ENCODE data around the gene CCDC88C. TPM values are rescaled to one million over a fixed set of nuclear protein-coding genes. Genes with fewer than 3 reads are reported as not detected.

The CCDC88C gene
- total RNA-seq, 2 experiments from 2014 or later = 137 to 253 TPM

DNA sequence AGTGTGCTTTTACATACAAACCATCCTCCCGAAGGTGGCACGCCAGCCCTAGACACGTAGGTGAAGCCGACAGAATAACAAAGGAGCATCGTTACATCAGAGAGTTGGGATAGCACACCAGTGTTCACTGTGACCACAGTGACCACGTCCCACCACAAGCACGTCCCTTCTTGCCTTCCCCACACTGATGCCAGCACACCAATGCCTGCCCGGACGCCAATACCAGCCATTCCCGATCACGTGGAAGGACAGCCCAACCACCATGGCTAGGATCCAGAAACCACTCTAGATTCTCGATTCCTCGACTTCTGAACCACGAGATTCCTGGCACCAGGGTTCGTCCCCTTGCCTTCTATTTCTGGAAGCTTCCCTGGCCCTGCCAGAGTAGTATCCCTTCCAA, 125.1 kb downstream of the CCDC88C start:
- Histone ChIP-seq H3K4me2 (ENCODE audit: low read length) (no peak overlapping the region), H3K4me3 (ENCODE audit: low read depth, low read length, poor library complexity, severe bottlenecking) (no peak overlapping the region), H3K9me2 (ENCODE audit: insufficient read depth, low read length) (no peaks in the 10 kb centered on the region), H3K36me3 (ENCODE audit: insufficient read depth, low read length) (peaks cover 98% of the 10 kb centered on the region), H2AFZ (ENCODE audit: low read length) (no peak overlapping the region), H3K4me1 (ENCODE audit: insufficient read depth, low read length, poor library complexity, severe bottlenecking) (no peaks in the 10 kb centered on the region), H3K27ac (ENCODE audit: low read depth, low read length, poor library complexity, severe bottlenecking) (no peak overlapping the region), H3K9me3 (ENCODE audit: low read length) (no peaks in the 10 kb centered on the region), H3K79me2 (ENCODE audit: insufficient read depth, low read depth, low read length) (no peaks in the 10 kb centered on the region), H4K20me1 (ENCODE audit: insufficient read depth, low read length) (no peaks in the 10 kb centered on the region)
- no TSS peak for BruUV-seq (replicated peaks)
- DNase-seq (ENCODE audit: low spot score) = no peak
- CTCF ChIA-PET (ENCODE audit: unreplicated experiment) = interaction anchor here (0.6 kb wide), 1 partner anchor 40 kb away, joined by 3 read pairs; no protein-coding TSS in a partner anchor
- intact Hi-C loops (cut with micrococcal nuclease; ENCODE audit: unreplicated experiment) = no loop called here
- POLR2A ChIA-PET = no interaction called here
- TF ChIP-seq, protein P1, sequence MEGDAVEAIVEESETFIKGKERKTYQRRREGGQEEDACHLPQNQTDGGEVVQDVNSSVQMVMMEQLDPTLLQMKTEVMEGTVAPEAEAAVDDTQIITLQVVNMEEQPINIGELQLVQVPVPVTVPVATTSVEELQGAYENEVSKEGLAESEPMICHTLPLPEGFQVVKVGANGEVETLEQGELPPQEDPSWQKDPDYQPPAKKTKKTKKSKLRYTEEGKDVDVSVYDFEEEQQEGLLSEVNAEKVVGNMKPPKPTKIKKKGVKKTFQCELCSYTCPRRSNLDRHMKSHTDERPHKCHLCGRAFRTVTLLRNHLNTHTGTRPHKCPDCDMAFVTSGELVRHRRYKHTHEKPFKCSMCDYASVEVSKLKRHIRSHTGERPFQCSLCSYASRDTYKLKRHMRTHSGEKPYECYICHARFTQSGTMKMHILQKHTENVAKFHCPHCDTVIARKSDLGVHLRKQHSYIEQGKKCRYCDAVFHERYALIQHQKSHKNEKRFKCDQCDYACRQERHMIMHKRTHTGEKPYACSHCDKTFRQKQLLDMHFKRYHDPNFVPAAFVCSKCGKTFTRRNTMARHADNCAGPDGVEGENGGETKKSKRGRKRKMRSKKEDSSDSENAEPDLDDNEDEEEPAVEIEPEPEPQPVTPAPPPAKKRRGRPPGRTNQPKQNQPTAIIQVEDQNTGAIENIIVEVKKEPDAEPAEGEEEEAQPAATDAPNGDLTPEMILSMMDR (conservative IDR thresholded peaks at IDR 0.05; ENCODE audit: low read length) = no peak
- TF ChIP-seq EZH2phosphoT487 (IDR thresholded peaks at IDR 0.05; ENCODE audit: borderline replicate concordance, low read depth, low read length) = no peak

DNA sequence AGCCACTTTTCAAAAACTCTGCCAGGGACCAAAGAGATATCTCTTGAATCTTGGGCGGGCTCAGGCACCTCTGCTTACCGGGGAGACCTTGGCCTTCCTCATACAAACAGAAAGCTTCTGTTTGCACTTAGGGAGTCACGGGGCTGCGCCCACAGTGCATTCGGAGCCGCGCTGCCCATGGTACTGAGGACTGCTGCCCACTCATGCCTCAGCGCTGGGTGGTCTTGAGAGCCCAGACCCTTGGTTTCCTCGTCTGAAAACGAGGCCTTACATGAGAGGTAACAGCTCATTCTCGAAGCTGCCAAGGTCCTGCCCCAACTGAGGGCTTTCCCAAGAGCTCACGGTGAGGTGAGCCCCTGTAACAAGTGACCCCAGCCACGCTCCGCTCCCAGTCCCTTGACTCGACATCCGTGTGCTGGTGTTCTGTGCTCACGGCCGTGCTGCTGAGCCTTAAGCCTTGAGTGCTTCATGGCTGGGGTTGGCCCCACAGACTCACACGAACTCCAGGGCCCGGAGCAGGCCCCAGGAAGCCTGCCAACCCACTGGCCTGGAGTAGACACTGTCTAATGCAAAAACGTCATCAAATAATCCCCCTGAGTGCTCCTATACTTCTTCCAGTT, 125.7 kb downstream of the CCDC88C start:
- Histone ChIP-seq H3K27ac (ENCODE audit: low read depth, low read length, poor library complexity, severe bottlenecking) (no peak overlapping the region), H3K4me1 (ENCODE audit: insufficient read depth, low read length, poor library complexity, severe bottlenecking) (peaks cover under 1% of the 10 kb centered on the region), H3K4me3 (ENCODE audit: low read depth, low read length, poor library complexity, severe bottlenecking) (no peak overlapping the region), H2AFZ (ENCODE audit: low read length) (no peak overlapping the region), H3K9me3 (ENCODE audit: low read length) (no peaks in the 10 kb centered on the region), H3K36me3 (ENCODE audit: insufficient read depth, low read length) (peaks cover 98% of the 10 kb centered on the region), H3K79me2 (ENCODE audit: insufficient read depth, low read depth, low read length) (no peaks in the 10 kb centered on the region), H3K9me2 (ENCODE audit: insufficient read depth, low read length) (no peaks in the 10 kb centered on the region), H3K4me2 (ENCODE audit: low read length) (no peak overlapping the region), H4K20me1 (ENCODE audit: insufficient read depth, low read length) (no peaks in the 10 kb centered on the region)
- intact Hi-C loops (cut with micrococcal nuclease; ENCODE audit: unreplicated experiment) = no loop called here
- ChIA-PET CTCF (ENCODE audit: unreplicated experiment) (interaction anchor here (0.6 kb wide), 1 partner anchor 39 kb away, joined by 3 read pairs; no protein-coding TSS in a partner anchor), POLR2A (no interaction called here)
- no peak for DNase-seq (ENCODE audit: low spot score)
- no TSS peak for BruUV-seq (replicated peaks)
- TF ChIP-seq EZH2phosphoT487 (IDR thresholded peaks at IDR 0.05; ENCODE audit: borderline replicate concordance, low read depth, low read length) = no peak
- TF ChIP-seq, protein P1 (conservative IDR thresholded peaks at IDR 0.05; ENCODE audit: low read length) = no peak

DNA sequence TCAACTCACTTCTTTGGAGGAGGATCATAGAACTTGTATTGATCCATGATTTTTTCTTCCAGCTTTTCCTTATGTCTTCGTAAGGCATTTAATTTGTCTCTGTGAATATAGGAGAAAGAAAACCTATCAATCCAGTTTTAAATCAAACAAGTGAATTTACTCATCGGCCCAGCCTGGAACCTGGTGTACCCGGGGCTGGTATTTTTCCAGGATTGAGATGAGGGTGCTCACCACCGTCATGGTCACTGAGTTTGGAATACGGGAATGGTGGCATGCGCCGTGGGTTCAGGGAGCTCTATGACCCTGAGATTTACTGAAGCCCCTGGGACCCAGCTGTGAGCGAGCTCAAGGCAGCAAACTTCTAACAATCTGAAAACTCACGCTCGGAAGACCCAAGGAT, 126.6 kb downstream of the CCDC88C start:
- no peak overlapping the region for H3K4me3 ChIP-seq (ENCODE audit: low read depth, low read length, poor library complexity, severe bottlenecking)
- H3K27ac ChIP-seq (ENCODE audit: low read depth, low read length, poor library complexity, severe bottlenecking) = no peak overlapping the region
- CTCF ChIA-PET (ENCODE audit: unreplicated experiment) = no interaction called here
- H3K4me1 ChIP-seq (ENCODE audit: insufficient read depth, low read length, poor library complexity, severe bottlenecking) = peaks cover 9% of the 10 kb centered on the region
- intact Hi-C loops (cut with micrococcal nuclease; ENCODE audit: unreplicated experiment) = no loop called here
- no peaks in the 10 kb centered on the region for H3K9me2 ChIP-seq (ENCODE audit: insufficient read depth, low read length)
- POLR2A ChIA-PET = no interaction called here
- H3K36me3 ChIP-seq (ENCODE audit: insufficient read depth, low read length) = peaks cover 98% of the 10 kb centered on the region
- no peak for DNase-seq (ENCODE audit: low spot score)
- no peak overlapping the region for H2AFZ ChIP-seq (ENCODE audit: low read length)
- H3K79me2 ChIP-seq (ENCODE audit: insufficient read depth, low read depth, low read length) = peaks cover 4% of the 10 kb centered on the region; the same call in 1 of the 2 replicates
- H4K20me1 ChIP-seq (ENCODE audit: insufficient read depth, low read length) = no peaks in the 10 kb centered on the region
- H3K9me3 ChIP-seq (ENCODE audit: low read length) = no peaks in the 10 kb centered on the region
- BruUV-seq (replicated peaks) = no TSS peak
- TF ChIP-seq, protein P1 (conservative IDR thresholded peaks at IDR 0.05; ENCODE audit: low read length) = no peak
- TF ChIP-seq EZH2phosphoT487 (IDR thresholded peaks at IDR 0.05; ENCODE audit: borderline replicate concordance, low read depth, low read length) = no peak
- H3K4me2 ChIP-seq (ENCODE audit: low read length) = no peak overlapping the region

Data from OCI-LY7 (cell line).